Subcutaneous adipose tissue (tissue), 4 donors: ENCODE measurements around the gene RAB17. TPM values are rescaled to one million over a fixed set of nuclear protein-coding genes. Genes with fewer than 3 reads are reported as not detected.

Source experiments
- total RNA-seq, 4 donors: library from RNA; depleted of rRNA; stranded (reverse); fragments of >200 nt; gene quantifications; one replicate each; pipeline ENCODE4 v1.1.0, GENCODE V29; 2016
- TF ChIP-seq, protein P1 (sequence below): fragments of 450-650 bp; IDR thresholded peaks from one replicate; pipeline ENCODE4 v1.5.1; 2016; ENCODE audit warnings: low read depth, mild to moderate bottlenecking, control low read depth, antibody characterized with exemption, moderate library complexity

RAB17 gene
- total RNA-seq, 4 donors from 2014 or later, result 0.65 to 1.2 TPM; not detected in 2

DNA sequence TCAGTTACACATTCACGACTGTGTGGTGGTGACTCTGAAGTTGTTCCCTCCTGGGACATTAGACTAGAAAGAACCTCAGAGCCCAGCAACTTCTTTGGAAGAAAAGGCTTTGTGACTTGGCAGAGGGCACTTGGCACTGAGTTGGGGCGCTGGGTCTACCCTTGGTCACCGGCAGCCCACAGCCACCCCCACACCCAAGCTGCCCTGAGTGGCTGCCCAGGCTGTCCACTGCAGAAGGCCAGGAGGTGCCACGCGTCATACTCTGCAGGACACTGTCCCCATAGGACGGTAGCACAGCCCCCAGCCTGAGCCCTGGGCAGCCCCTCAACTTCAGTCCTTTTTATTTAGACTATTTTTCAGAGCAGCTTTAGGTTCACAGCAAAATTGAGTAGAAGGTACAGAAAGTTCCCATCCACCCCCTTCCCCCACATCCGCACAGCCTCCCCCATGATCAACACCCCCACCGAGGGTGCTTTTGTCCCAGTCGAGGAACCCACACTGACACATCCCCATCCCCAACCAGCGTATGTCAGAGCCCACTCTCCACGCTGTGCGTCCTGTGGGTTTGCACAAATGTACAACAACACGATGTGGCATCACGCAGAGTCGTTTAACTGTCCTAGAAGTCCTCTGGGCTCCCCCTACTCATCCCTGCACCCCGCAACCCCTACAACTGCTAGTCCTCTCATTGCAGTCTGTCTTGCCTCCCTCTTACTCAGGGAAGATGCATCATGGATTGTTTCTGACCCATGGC is 23.1 kb downstream of the RAB17 start:
- TF ChIP-seq, protein P1, sequence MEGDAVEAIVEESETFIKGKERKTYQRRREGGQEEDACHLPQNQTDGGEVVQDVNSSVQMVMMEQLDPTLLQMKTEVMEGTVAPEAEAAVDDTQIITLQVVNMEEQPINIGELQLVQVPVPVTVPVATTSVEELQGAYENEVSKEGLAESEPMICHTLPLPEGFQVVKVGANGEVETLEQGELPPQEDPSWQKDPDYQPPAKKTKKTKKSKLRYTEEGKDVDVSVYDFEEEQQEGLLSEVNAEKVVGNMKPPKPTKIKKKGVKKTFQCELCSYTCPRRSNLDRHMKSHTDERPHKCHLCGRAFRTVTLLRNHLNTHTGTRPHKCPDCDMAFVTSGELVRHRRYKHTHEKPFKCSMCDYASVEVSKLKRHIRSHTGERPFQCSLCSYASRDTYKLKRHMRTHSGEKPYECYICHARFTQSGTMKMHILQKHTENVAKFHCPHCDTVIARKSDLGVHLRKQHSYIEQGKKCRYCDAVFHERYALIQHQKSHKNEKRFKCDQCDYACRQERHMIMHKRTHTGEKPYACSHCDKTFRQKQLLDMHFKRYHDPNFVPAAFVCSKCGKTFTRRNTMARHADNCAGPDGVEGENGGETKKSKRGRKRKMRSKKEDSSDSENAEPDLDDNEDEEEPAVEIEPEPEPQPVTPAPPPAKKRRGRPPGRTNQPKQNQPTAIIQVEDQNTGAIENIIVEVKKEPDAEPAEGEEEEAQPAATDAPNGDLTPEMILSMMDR, result no peak

DNA sequence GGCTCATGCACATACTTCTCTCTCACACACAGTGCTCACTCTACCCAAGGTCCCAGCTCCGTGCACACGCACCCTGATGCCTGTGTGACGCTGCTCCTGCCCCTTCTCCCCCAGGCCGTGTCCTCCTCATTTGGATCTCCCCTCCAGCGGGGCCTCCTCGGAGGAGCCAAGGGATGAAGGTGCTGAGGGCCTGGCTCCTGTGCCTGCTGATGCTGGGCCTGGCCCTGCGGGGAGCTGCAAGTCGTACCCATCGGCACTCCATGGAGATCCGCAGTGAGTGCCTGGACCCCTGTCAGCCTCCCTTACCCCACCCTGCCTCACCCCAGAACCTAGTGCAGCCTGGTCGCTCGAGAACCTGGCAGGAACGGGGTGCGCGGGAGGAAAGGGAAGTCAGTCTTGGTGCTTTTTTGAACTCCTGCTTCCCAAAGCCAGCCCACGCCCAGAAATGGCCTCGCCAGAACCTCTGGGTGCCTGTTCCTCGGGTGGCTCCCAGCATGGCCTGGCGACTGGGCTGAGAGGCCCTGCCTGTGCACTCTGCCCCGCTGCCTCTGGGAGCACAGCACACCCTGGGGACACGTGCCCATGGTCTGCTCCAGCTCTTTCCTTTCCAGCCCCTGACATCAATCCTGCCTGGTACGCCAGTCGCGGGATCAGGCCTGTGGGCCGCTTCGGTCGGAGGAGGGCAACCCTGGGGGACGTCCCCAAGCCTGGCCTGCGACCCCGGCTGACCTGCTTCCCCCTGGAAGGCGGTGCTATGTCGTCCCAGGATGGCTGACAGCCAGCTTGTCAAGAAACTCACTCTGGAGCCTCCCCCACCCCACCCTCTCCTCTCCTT is 23.9 kb downstream of the RAB17 start, which contains the start of gene PRLH:
TSS of gene PRLH (plus strand) at position 174 of the 835 bp plus-strand sequence. CDS start at position 174, 0 bp downstream.
- TF ChIP-seq, protein P1, result no peak

DNA sequence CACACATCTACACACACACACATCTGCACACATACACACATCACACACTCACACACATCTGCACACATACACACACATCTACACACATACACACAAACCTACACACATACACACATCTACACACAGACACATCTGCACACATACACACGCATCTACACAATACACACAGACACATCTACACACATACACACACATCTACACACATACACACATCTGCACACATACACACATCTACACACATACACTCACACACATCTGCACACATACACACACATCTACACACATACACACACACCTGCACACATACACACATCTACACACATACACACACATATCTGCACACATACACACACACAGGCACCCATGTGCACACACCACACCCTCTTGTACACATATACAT is 24.6 kb downstream of the RAB17 start:
- TF ChIP-seq, protein P1, result no peak

DNA sequence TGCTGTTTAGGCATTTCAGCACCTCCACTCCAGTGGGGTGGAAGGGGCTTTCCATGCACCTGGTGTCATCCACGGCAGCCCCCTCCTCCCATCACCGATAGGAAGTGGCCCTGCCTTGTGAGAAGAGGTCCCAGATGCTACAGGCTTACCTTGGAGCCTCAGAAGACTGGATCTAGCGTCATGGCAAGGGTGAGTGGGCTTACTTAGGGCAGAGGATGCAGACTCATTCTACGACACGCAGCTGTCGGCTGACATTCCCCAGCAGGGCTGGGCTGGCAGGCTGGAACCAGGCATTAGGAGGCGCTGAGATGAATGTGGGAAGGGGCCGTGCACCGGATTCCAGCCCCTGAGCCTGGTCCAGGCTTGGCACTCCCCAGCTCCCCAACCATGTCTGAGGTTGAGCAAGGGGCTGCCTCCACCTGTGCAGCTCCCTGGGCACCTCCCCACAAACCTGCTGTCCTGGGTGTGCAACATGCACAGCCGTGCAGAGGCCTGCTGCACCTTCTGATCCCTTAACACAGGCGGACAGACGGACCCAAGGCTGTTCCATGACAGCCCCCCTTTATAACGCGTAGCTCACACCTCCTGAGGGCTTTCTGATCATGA is 25.9 kb downstream of the RAB17 start:
- TF ChIP-seq, protein P1, result no peak

DNA sequence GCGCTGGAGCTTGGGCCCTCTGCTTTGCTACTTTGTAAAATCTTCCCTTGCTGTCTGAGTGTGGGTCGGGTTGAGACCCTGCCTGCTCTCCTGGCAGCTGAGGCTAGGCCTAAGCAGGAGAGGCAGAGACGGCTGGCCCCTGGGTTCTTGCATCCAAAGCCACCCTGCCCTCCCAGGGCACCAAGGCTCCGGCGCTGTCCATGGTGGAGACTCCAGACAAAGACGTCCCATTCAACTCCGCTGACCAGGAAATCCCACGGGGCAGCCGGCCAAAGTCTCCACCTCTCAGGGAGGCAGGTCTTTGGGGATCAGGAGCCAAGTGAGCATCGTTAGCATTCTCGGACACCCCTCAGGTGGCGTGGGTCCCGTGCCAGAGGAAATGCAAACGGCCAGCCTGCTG is 26.7 kb downstream of the RAB17 start:
- TF ChIP-seq, protein P1, result no peak

DNA sequence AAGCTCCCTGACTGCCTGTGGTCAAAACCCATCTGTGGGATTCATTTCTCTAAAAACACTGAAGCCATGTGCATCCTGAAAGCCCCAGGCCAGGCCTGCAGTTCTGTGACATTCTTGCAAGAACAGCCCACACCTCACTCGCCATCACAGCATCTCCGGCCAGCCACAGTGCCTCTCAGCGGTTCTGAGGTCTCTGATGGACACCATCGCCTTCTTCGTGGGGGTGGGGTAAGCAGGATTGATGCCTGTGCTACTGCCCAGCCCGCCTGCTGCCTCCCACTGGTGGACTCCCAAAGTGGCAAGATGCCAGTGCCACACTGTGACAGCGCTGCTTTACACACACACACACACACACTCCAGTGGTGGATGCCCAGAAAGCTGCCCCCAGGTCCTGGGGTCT is 29.3 kb downstream of the RAB17 start:
- TF ChIP-seq, protein P1, result no peak
